ENCODE data around the gene MANSC4. TPM values are rescaled to one million over a fixed set of nuclear protein-coding genes. Genes with fewer than 3 reads are reported as not detected.
"Not testable (repeated sequence)": the region's sequence is repeated elsewhere in the genome, so short reads cannot be mapped to it uniquely, and the experiment has no call there.

The MANSC4 gene
- total and polyA plus RNA-seq, 2 donors (not counting 3 experiments of a cell fraction or from before 2014, with no cell fraction given): not detected

DNA sequence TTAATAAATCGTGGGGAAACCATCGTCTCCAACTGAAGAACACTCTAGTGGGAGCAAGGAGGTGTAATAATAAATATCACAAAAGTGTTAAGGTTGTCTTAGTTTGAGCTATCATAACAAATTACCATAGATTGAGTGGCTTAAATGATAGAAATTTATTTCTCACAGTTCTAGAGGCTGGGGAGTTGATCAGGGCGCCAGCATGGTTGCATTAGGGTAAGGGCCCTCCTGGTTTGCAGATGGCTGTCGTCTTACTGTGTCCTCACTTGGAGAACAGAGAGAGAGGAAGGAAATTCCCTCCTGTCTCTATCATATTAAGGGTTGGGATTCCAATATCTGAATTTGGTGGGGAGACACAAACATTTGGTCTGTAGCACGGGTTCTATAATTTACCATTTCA is 36.4 kb downstream of the MANSC4 start:
- BruUV-seq (replicated peaks): no TSS peak

DNA sequence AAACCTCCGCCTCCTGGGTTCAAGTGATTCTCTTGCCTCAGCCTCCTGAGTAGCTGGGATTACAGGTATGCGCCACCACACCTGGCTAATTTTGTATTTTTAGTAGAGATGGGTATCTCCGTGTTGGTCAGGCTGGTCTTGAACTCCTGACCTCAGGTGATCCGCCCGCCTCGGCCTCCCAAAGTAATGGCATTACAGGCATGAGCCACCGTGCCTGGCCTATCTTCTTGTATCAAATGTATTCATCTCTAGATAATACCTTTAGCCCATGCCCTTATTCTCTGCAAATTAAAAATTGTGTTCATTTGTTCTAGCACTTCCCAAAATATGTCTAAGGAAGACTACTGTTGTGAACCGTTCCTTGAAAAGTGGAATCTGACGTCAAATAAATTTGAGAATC is 45.7 kb downstream of the MANSC4 start:
- CTCF ChIA-PET: interaction anchor here (0.8 to 8.5 kb wide), 5 partner anchors 87 to 438 kb away, joined by 3 to 141 read pairs (median 43); no protein-coding TSS in a partner anchor
- H3K4me1 ChIP-seq (ENCODE audit: control insufficient read depth, extremely low read depth, insufficient read depth, low read length); H3K9me1 ChIP-seq (replicated peaks; ENCODE audit: control insufficient read depth, extremely low read depth, insufficient read depth, low read length); dilution Hi-C loops (cut with MboI; ENCODE audit: extremely low pct_ligation_motif_present, low sequenced_read_pairs); BruUV-seq (replicated peaks); DNase-seq (ENCODE audit: low read depth, low spot score); H3K4me3 ChIP-seq (replicated peaks in 1 of 3; ENCODE audit: insufficient read depth in 1 of 3, low read depth in 1 of 3, low read length in 3 of 3); H3K36me3 ChIP-seq (ENCODE audit: control insufficient read depth in 2 of 2, extremely low read depth in 1 of 2, insufficient read depth in 2 of 2, low read length in 2 of 2); H4K20me1 ChIP-seq (replicated peaks; ENCODE audit: control insufficient read depth, extremely low read depth, insufficient read depth, low read length); POLR2A ChIA-PET; H3K4me2 ChIP-seq (ENCODE audit: insufficient read depth, low read length); H3K27me3 ChIP-seq (ENCODE audit: control insufficient read depth in 2 of 2, insufficient read depth in 2 of 2, low read length in 2 of 2); FAIRE-seq; H3K9ac ChIP-seq (replicated peaks; ENCODE audit: extremely low read depth, insufficient read depth, low read length); H3K9me3 ChIP-seq (replicated peaks; ENCODE audit: control insufficient read depth, insufficient read depth, low read length); H3K27ac ChIP-seq (ENCODE audit: insufficient read depth, low read depth, low read length); H2AFZ ChIP-seq (ENCODE audit: low read depth, low read length); H3K79me2 ChIP-seq (ENCODE audit: control insufficient read depth, insufficient read depth, low read length): not testable (repeated sequence)
- intact Hi-C loops (cut with micrococcal nuclease): loop anchor here (10.0 kb wide), 1 partner anchor 1230 kb away; no protein-coding TSS in a partner anchor

More for the DNA sequence above, 36.4 kb downstream of the MANSC4 start:
- Histone ChIP-seq H3K9me1 (replicated peaks; ENCODE audit: control insufficient read depth, extremely low read depth, insufficient read depth, low read length) (no peaks in the 10 kb centered on the region), H3K4me1 (ENCODE audit: control insufficient read depth, extremely low read depth, insufficient read depth, low read length) (no peaks in the 10 kb centered on the region), H3K27me3 (ENCODE audit: control insufficient read depth in 2 of 2, insufficient read depth in 2 of 2, low read length in 2 of 2) (no peaks in the 10 kb centered on the region), H3K36me3 (ENCODE audit: control insufficient read depth in 2 of 2, extremely low read depth in 1 of 2, insufficient read depth in 2 of 2, low read length in 2 of 2) (peaks cover 0 to 5% of the 10 kb centered on the region in 2 experiments), H3K4me2 (ENCODE audit: insufficient read depth, low read length) (no peak overlapping the region), H3K27ac (ENCODE audit: insufficient read depth, low read depth, low read length) (no peak overlapping the region), H3K4me3 (replicated peaks in 1 of 3; ENCODE audit: insufficient read depth in 1 of 3, low read depth in 1 of 3, low read length in 3 of 3) (no peak overlapping the region), H3K9me3 (replicated peaks; ENCODE audit: control insufficient read depth, insufficient read depth, low read length) (no peaks in the 10 kb centered on the region), H3K79me2 (ENCODE audit: control insufficient read depth, insufficient read depth, low read length) (peaks cover 4% of the 10 kb centered on the region), H2AFZ (ENCODE audit: low read depth, low read length) (no peak overlapping the region), H3K9ac (replicated peaks; ENCODE audit: extremely low read depth, insufficient read depth, low read length) (no peak overlapping the region), H4K20me1 (replicated peaks; ENCODE audit: control insufficient read depth, extremely low read depth, insufficient read depth, low read length) (no peaks in the 10 kb centered on the region)
- FAIRE-seq (no peak), DNase-seq (ENCODE audit: low read depth, low spot score) (no peak)
- POLR2A ChIA-PET: no interaction called here
- intact Hi-C loops (cut with micrococcal nuclease) (no loop called here), dilution Hi-C loops (cut with MboI; ENCODE audit: extremely low pct_ligation_motif_present, low sequenced_read_pairs) (no loop called here)
- CTCF ChIA-PET: no interaction called here
- TF ChIP-seq GATA2 (IDR thresholded peaks at IDR 0.05; ENCODE audit: insufficient read depth, insufficient read length, low read depth, low read length) (no peak), MAX (IDR thresholded peaks at IDR 0.05; ENCODE audit: insufficient read depth, insufficient read length) (no peak), FOS (IDR thresholded peaks at IDR 0.05; ENCODE audit: borderline replicate concordance, insufficient read depth, low read length) (no peak), EZH2 (IDR thresholded peaks at IDR 0.05; ENCODE audit: borderline replicate concordance, low read depth, low read length, severe bottlenecking) (no peak), JUN (IDR thresholded peaks at IDR 0.05; ENCODE audit: borderline replicate concordance, insufficient read depth, insufficient read length, low read depth) (no peak), POLR2A (IDR thresholded peaks at IDR 0.05; ENCODE audit: low read depth, low read length) (no peak), MYC (IDR thresholded peaks at IDR 0.05; ENCODE audit: low read depth, low read length) (no peak), POLR2AphosphoS5 (IDR thresholded peaks at IDR 0.05; ENCODE audit: insufficient read depth, low read depth, low read length) (no peak)
- TF ChIP-seq, protein P1, sequence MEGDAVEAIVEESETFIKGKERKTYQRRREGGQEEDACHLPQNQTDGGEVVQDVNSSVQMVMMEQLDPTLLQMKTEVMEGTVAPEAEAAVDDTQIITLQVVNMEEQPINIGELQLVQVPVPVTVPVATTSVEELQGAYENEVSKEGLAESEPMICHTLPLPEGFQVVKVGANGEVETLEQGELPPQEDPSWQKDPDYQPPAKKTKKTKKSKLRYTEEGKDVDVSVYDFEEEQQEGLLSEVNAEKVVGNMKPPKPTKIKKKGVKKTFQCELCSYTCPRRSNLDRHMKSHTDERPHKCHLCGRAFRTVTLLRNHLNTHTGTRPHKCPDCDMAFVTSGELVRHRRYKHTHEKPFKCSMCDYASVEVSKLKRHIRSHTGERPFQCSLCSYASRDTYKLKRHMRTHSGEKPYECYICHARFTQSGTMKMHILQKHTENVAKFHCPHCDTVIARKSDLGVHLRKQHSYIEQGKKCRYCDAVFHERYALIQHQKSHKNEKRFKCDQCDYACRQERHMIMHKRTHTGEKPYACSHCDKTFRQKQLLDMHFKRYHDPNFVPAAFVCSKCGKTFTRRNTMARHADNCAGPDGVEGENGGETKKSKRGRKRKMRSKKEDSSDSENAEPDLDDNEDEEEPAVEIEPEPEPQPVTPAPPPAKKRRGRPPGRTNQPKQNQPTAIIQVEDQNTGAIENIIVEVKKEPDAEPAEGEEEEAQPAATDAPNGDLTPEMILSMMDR (IDR thresholded peaks at IDR 0.05; ENCODE audit: extremely low read depth in 1 of 2, insufficient read depth in 1 of 2, low read depth in 1 of 2, low read length in 2 of 2): no peak

All from endothelial cell of umbilical vein (primary cell).